ENCODE data around the gene MANF. TPM values are rescaled to one million over a fixed set of nuclear protein-coding genes. Genes with fewer than 3 reads are reported as not detected.

Gene MANF
- total and polyA plus RNA-seq, 2 of the 13 experiments (the other 11 are each of a cell fraction or from before 2014, with no cell fraction given) = 55.4 to 269 TPM

- TF ChIP-seq SALL1 (CRISPR knock-in tag; IDR thresholded peaks at IDR 0.05) = peak; percentile 66; the same call in 1 of the 2 replicates
- TF ChIP-seq RBFOX2 (IDR thresholded peaks at IDR 0.05; ENCODE audit: low read depth, low read length) = peak; percentile 92
- TF ChIP-seq NR1H2 (CRISPR knock-in tag; IDR thresholded peaks at IDR 0.05; ENCODE audit: borderline replicate concordance, low read depth) = no peak
- TF ChIP-seq HNRNPH1 (optimal IDR thresholded peaks at IDR 0.05; ENCODE audit: low read depth, low read length) = no peak
- TF ChIP-seq SNAI1 (CRISPR knock-in tag; IDR thresholded peaks at IDR 0.05; ENCODE audit: borderline replicate concordance) = peak; percentile 85; the same call in 1 of the 2 replicates
- peak; percentile 50; the same call in 1 of the 2 replicates for TF ChIP-seq ZNF143 (CRISPR knock-in tag; IDR thresholded peaks at IDR 0.05)
- TF ChIP-seq ZNF572 (CRISPR knock-in tag; IDR thresholded peaks at IDR 0.05) = no peak; the same call in 1 of the 2 replicates
- TF ChIP-seq ZNF276 (CRISPR knock-in tag; IDR thresholded peaks at IDR 0.05; ENCODE audit: low read depth) = no peak
- no peak for TF ChIP-seq PITX1 (CRISPR knock-in tag; IDR thresholded peaks at IDR 0.05)
- TF ChIP-seq ZNF275 (CRISPR knock-in tag; IDR thresholded peaks at IDR 0.05; ENCODE audit: borderline replicate concordance) = peak; percentile 76; the same call in 1 of the 2 replicates
- peak; percentile 64; the same call in 1 of the 2 replicates for TF ChIP-seq MED1 (CRISPR knock-in tag; IDR thresholded peaks at IDR 0.05)
- peak; percentile 97 for TF ChIP-seq GABPB1 (CRISPR knock-in tag; IDR thresholded peaks at IDR 0.05)
- no peak; the same call in 1 of the 2 replicates for TF ChIP-seq ZNF362 (CRISPR knock-in tag; IDR thresholded peaks at IDR 0.05; ENCODE audit: borderline replicate concordance)
- 0 out of 2 replicates have a peak, but pooled peaks have one; percentile 24 for TF ChIP-seq CHCHD3 (CRISPR knock-in tag; IDR thresholded peaks at IDR 0.05)
- TF ChIP-seq TBX3 (IDR thresholded peaks at IDR 0.05; ENCODE audit: borderline replicate concordance) = peak; percentile 85; the same call in 1 of the 2 replicates
- no peak for TF ChIP-seq HMG20B (CRISPR knock-in tag; conservative IDR thresholded peaks at IDR 0.05)
- no peak for TF ChIP-seq ZNF382 (CRISPR knock-in tag; IDR thresholded peaks at IDR 0.05; ENCODE audit: borderline replicate concordance)
- no peak for TF ChIP-seq ZNF746 (CRISPR knock-in tag; IDR thresholded peaks at IDR 0.05)
- TF ChIP-seq TEF (CRISPR knock-in tag; IDR thresholded peaks at IDR 0.05) = no peak
- TF ChIP-seq ZNF704 (CRISPR knock-in tag; IDR thresholded peaks at IDR 0.05; ENCODE audit: borderline replicate concordance) = peak; percentile 18; the same call in 1 of the 2 replicates
- no peak for TF ChIP-seq ZNF225 (CRISPR knock-in tag; IDR thresholded peaks at IDR 0.05)
- no peak; the same call in 1 of the 2 replicates for TF ChIP-seq NR2F2 (IDR thresholded peaks at IDR 0.05; ENCODE audit: borderline replicate concordance, low read depth)
- TF ChIP-seq ATAD3A (CRISPR knock-in tag; IDR thresholded peaks at IDR 0.05) = no peak
Observed at GRCh38 chr3:51384726-51385473, at the start of gene MANF (continued).

Measured in HepG2 (cell line).